AML-193 (cell line): ENCODE data around the gene ATP8B3.
"Not testable (repeated sequence)": the region's sequence is repeated elsewhere in the genome, so short reads cannot be mapped to it uniquely, and the experiment has no call there.

ENCODE experiments used
- DNase-seq, 2 experiments: peaks; one replicate each; lab custom pipeline; 2025; lab: John Stamatoyannopoulos, UW

The ATP8B3 gene

GRCh38 chr19:1770866-1771576, 41.1 kb downstream of the ATP8B3 start:
- no peak for DNase-seq

GRCh38 chr19:1769645-1769985, 42.5 kb downstream of the ATP8B3 start:
- DNase-seq = no peak

DNA sequence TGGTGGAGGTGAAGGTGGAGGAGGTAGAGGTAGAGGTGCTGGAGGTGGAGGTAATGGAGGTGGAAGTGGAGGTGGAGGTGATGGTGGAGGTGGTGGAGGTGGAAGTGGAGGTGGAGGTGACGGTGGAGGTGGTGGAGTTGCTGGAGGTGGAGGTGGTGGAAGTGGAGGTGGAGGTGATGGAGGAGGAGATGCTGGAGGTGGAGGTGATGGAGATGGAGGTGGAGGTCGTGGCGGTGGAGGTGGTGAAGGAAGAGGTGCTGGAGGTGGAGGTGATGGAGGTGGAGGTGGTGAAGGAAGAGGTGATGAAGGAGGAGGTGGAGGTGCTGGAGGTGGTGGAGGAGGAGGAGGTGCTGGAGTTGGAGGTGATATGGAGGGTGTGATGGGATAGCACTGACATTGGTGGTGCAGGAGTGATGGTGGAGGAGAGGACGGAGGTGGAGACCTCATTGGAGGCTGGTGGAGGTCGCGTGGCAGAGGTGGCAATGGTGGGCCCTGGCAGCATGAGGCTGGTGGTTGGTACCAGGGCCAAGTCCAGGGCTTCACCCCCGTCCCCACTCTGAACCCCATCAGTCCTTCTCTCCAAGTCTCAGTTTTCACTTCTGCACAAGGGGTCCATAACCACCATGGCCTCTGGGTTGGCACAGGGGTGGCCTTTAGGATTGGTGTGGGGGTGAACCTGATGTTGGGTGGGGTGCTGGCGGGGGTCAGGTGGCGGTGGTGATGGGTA, 43.0 kb downstream of the ATP8B3 start:
- no peak for DNase-seq

DNA sequence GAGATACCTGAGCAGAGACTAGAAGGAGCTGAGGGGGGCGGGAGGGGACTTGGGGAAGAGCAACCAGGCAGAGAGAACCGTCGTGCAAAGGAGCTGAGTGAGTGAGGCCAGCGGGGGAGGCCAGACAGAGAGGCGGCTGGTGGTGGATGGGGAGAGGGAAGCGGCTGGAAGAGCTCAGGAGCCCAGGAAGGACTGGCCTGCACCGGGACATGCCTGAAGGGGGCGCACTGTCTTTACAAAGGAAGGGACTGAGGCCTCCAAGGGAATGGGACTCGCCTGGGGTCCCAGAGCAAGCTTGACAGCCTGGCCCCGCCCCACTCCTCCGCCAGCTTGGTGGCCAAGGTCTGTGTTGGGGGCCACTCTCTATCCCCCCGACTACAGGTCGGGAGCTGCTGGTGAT, 43.8 kb downstream of the ATP8B3 start:
- DNase-seq = no peak

GRCh38 chr19:1767464-1767933, 44.6 kb downstream of the ATP8B3 start:
- no peak for DNase-seq

DNA sequence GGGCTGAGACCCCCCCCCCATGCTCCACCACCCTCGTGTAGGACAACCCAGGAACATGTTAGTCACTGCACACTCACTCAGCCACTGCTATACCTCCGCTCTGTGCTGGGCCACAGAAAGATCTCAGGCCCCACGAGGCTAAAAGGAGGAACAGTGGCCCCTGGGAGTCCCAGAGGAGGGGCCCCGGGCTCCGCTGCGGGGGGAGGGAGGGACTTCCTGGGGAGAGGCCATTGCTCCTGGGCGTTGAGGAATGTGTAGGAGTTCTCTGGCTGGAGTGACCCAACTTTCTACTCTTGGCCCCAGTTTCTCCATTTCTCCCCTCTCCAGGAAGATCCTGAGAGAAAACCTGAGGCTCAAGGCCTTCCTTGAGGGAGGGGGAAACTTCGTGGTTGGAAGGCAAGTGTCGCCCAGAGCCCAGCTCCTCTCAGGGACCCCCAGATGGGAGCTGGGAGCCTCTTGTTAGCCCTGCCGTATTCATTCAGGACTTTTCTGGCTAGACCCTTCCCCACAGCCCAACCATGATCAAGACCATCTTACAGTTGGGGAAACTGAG, 45.2 kb downstream of the ATP8B3 start:
- no peak for DNase-seq

DNA sequence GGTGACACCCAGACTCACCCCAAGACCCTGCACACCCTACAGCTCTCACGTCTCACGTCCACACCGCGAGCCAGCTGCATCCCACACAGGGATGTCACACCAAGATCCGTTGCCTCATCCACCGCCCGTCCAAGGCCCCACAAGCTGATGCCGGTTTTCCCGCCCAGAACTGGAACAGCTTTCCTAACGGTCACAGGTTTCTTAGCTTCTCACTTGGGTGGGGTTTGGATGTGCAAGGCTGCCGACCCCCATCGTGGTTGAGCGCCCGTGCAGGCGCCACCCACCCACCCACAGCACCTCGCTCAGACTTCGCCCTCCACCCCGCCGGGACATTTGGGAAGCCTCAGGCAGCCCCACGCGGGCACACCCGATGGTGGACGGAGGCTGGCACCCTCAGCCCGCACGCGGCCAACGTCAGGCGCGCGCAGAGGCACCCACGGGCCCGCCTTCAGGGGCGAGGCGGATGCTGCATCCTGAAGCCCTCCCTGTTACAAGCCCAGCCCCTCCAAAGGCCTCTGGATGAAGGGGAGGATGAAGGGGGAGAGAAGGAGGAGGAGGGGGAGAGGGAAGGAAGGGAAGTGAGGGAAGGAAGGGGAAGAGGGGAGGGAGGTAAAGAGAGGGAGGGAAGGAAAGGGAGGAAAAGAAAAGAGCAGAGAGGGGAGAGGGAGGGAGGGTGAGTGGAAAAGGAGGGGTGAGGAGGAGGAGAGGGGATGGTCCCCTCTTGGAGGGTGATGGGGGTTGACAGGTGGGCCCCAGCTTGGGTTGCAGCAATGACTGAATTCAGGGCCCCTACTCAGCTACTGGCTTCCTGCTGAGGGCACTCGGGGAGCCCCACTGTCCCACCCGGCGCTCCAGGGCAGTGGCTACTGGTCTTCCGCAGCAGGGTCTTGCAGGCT, 45.9 kb downstream of the ATP8B3 start:
- DNase-seq = no peak

DNA sequence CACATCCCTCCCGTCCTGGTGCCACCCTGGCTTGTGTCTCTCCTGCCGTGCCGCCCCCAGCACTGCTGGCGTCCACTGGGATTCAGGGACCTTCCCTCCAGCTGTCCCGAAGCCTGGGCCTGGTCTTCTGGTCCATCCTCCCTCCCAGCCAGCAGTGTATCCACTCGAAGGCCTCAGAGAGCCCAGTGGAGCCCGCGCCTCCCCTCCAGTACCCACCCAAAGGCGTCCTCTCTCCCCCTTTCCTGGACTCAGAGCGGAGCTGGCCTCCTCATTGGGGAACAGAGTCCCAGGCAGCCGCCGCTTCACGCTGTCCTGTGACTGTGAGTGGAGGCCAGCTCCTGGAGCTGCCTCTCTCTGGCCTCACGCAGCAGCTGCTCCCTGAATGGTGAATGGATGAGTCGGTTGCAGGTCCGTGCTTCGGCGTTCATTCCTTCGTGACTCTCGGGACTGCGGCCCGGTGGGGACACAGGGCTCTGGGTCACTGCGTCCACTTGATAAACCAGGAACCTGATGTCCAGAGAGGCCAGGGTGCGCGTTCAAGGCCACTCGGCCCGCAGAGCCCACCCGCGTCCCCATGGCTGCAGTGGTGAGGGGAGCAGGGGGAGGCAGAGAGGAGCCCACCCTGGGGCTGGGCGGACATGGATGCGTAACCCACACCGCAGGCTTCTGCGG, 46.7 kb downstream of the ATP8B3 start:
- DNase-seq = no peak

DNA sequence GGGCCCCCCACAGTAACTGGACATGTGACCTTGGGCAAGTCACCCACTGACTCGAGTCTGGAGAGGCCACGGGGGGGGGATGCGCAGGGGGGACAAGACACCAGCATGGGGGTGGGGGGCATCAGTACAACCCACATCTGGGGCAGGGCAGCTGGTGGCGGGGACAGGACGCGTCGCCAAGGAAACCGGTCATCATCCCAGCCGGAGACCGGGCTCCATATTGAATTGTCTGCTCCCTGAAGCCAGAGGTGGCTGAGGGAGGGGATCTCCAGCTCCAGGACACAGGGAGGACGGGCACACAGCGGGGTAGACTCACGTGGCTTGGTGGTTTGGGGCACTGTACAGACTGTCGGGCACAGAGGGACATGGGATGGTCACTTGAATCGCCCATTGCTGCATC, 47.3 kb downstream of the ATP8B3 start:
- no peak for DNase-seq

DNA sequence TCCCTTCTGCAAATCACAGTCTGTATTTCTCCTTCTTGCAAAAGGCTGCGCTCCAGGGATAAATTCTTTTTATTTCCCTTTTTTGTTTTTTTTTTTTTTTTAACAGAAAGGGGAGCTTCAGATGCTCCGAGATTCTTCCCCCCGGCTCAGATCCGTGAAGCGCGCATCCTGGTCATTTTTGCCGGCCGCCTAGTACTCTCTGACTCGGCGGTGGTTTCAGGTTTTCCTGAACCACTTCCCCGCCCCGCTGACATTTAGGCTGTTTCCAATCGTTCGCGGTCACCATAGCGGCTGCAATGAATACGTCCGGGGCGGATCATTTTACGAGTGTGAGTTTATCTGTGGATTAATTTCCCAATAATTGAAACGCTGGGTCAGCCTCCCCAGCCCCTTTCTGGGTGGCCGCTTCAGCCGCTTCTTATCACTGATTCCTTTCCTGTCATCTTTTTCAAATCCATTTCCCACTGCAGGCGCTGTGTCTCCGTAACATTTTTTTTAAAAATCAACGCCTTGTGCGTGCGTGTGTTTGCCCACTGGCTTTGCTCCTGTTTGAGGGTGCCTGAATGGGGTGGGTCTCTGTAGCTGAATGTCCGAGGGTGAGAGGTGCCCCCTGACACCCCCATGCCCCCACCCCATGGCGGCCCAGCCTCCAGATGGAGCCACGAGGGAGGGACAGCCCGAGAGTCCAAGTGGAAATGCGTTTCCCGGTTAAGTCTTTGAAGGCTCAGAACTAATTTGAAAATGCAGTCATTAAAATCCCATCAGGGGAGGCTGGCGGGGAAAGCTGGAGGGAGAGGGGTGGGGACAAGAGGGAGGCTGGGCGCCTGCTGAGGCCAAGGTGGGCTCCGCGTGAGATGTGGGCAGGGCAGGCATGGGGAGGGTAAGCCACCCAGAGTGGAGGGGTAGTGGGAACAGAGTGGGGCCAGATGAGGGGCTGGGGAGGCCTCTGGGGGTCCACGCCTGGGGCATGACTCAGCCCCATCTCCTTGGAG, 48.1 kb downstream of the ATP8B3 start:
- no peak for DNase-seq

GRCh38 chr19:1762243-1763117, 49.6 kb downstream of the ATP8B3 start:
- no peak for DNase-seq

DNA sequence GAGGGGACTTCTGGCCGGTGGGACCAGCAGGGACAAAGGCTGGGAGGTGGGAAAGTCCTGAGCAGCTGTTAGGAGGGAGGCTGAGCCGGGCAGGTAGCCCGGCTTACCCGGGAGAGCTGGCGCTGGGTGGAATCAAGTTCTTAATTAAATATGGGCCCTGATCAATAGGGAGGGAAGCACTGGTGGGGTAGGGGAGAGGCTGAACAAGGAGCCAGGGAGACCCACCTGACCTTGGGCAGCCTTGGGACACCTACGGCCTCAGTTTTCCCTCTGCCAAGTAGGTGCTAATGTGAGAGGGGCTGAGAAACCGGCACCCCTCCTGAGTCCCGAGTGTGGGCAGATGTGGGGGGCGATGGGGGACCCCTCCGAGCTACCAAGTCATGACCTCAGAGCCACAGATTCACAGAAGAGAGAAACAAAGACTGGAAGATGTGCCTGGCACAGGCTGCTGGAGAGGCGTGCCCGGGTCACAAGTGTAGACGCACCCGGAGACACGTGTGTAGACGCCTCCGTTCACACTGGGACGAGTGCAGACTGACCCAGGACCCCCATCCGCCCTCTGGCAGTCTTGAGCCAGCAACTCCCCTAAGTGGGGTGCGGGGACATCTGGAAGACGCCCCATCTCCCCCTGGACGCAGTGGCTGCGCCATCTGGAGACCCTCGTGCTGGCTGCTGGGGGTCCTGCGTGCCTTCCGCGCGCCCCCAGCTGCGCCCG, 50.4 kb downstream of the ATP8B3 start:
- no peak for DNase-seq

DNA sequence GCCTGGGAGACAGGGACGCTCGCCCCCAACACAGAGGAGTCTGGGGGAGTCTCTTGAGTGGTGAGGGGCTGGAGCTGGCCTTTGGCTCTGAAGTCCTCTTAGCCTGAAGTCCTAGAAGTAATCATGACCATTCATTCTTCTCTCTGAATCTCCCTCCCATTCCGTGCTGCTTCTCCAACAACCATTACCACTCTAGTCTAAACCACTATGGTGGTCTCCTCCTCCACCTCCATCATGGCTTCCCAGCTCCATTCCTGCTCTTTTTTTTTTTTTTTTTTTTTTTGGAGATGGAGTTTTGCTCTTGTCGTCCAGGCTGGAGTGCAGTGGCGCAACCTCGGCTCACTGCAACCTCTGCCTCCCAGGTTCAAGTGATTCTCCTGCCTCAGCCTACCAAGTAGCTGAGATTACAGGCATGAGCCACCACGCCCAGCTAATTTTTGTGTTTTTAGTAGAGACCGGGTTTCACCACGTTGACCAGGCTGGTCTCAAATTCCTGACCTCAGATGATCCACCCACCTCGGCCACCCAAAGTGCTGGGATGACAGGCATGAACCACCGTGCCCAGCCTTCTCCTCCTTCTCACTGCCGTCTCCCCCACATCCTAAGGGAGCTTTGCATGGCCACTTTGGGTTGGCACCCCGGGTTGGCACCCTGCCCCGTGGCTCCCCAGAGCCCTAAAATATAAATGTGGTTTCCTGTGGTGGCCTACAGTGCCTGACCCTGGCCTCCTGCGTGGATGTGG, 51.1 kb downstream of the ATP8B3 start:
- not testable (repeated sequence) for DNase-seq

GRCh38 chr19:1760020-1760419, 52.1 kb downstream of the ATP8B3 start:
- DNase-seq = no peak

- DNase-seq = no peak
Measured at GRCh38 chr19:1758959-1759903, 52.8 kb downstream of the ATP8B3 start.

- DNase-seq = no peak
Measured at GRCh38 chr19:1758231-1758577, 53.9 kb downstream of the ATP8B3 start.
